Stimulated activated CD8-positive, alpha-beta memory T cell treated with anti-CD3 and anti-CD28 coated beads, Interleukin-4, amount 100 ng/mL, for 48 hours (primary cell): ENCODE data around the gene ATP7A.

Experiments
- DNase-seq: peaks from one replicate; pipeline ENCODE4 v3.0.0-alpha.2; 2020

The ATP7A gene

DNA sequence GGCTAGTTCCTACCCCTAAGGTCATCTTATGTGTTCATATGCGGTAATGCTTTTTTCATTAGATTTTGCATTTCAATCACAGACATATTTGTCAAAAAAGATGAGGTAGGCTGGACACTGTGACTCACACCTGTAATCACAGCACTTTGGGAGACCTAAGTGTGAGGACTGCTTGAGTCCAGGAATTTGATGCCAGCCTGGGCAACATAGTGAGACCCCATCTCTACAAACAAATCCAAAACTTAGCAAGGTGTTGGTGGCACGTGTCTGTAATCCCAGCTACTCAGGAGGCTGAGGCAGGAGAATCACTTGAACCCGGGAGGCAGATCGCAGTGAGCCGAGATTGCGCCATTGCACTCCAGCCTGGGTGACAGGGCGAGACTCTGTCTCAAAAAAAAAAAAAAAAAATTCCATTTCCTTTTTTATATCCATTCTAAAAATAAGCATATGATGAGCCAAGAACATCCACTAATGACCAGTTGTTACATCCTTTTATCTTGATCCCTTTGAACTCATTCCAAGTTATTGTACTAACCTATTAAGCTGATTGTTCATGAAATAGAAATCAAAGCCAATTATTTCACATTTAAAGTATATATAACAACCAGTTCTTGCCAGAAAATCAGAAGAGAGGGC is 35.5 kb downstream of the ATP7A start:
- DNase-seq = no peak

GRCh38 chrX:77946571-77946970 is 36.1 kb downstream of the ATP7A start:
- no peak for DNase-seq

GRCh38 chrX:77949840-77950239 is 39.3 kb downstream of the ATP7A start:
- no peak for DNase-seq

DNA sequence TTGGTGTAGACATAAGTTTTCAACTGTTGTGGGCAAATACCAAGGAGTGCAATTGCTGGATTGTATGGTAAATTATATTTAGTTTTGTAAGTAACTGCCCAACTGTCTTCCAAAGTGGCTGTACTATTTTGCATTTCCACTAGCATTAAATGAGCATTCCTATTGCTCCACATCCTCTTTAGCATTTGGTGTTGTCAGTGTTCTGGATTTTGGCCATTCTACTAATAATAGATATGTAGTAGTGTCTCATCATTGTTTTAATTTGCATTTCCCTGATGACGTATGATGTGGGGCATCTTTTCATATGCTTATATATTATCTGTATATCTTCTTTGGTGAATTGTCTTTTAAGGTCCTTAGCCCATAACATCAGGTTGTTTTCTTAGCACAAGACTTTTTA is 41.7 kb downstream of the ATP7A start:
- DNase-seq = no peak

DNA sequence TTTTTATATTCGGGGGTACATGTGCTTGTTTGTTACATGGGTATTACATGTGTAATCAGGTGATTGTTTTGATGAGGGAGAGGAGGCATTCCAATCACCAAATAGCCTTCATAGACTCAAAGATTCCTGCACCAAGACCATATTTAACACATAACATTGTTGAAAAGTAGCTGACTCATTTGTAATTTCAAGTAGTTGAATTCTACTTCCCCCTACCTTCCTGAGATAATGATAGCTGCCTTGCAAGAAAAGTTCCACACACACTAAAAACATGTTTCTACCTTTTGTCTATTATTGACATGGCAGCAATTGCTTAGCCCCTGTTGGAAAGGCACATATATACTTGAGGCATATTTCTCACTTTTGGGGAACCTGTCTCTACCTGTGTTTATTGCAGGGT is 42.8 kb downstream of the ATP7A start:
- no peak for DNase-seq

GRCh38 chrX:77953708-77954107 is 43.2 kb downstream of the ATP7A start:
- DNase-seq = no peak

- no peak for DNase-seq
Measured at GRCh38 chrX:77960567-77960966, 50.1 kb downstream of the ATP7A start.

- no peak for DNase-seq
Measured at GRCh38 chrX:77961063-77961462, 50.6 kb downstream of the ATP7A start.

DNA sequence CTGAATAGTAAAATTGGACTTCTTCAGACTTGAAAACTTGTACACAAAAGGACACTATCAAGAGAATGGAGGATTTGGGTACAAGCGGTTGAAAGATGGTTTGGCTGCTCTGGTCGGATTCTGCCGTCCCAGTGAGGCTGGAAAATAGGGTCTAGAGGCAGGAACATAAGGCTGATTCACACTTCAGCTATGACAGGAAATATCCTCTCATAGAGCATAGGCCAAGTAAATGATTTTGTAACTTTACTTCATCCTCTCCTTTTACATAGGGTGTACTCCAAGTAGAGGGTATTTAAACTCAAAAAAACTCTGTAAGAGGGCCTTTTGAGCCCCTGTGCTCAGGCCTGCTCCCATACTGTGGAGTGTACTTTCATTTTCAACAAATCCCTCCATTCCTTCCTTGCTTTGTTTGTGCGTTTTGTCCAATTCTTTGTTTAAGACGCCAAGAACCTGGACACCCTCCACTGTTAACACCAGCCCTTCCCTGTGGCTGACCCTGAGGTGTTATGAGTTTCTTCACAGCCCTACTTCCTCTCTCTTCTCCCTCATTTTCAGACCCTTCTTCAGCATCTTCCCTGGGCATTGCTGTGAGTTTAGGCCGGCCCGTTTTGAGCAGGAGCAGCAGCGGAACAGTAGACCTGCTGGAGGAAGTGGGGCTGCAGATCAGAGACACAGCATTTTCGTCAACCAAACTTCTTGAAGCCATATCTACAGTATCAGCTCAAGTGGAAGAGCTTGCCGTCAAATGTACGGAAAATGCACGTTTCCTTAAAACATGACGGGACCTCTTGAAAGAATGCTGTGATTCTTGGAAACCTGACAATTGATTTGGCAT is 51.8 kb downstream of the ATP7A start:
- no peak for DNase-seq

- no peak for DNase-seq
Measured at GRCh38 chrX:77966361-77966760, 55.9 kb downstream of the ATP7A start.

DNA sequence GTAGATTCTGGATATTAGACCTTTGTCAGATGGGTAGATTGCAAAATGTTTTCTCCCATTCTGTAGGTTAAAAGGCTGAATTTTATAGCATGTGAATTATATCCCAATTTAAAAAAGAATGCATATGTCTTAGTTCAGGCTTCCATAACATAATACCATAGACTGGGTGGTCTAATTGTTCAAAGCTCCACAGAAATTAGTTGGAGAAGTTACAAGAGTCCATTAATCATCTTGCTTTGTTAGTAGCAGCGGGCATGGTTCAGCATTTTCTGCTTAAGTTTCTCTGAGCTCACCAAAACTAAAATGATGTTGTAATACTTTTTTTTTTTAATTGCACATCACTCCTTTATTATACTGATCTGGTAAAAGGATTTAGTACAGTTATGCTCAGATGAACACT is 57.1 kb downstream of the ATP7A start:
- no peak for DNase-seq

GRCh38 chrX:77969538-77969937 is 59.0 kb downstream of the ATP7A start, which contains the start of gene PGAM4:
Gene PGAM4, minus strand, starts transcription at chrX:77969638. Its CDS starts 0 bp downstream, at chrX:77969638.
- DNase-seq = no peak

DNA sequence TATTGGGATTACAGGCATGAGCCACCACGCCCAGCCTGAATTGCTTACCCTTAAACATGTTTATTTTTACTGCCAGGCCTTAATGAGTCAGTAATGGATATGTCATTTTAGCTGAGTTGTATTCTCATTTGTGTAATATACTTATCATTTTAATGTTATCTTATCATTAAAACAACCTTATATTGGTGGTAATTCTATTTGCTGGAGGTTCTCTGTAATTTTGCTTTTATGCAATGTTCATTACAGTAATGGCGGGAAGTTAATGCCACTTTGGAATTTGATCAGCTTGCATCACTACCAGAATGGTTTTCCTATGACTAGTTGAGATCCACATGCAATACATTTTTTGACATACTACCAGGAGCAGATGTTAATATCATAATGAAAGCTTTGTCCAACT is 65.3 kb downstream of the ATP7A start:
- DNase-seq = no peak

DNA sequence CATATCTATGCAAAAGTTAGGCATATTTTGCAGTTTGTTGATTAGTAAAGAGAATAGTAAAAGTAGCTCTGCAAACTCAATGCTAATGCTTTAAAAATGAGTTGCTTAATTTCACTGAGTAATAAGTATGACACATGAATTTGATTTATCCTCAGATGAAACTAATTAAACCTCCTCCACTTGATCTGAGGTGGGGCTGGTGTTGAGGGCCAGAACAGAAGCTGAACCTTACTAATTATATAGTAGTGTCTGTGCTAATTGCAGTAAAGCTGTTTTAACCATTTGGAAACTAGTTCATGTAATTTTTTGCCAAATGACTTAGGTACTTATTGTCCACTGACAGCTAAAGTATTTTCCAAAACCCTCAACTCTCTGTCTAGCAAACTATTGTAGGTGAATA is 66.6 kb downstream of the ATP7A start:
- DNase-seq = no peak

GRCh38 chrX:77977518-77977917 is 67.0 kb downstream of the ATP7A start:
- no peak for DNase-seq

- no peak for DNase-seq
Measured at GRCh38 chrX:77979870-77980269, 69.4 kb downstream of the ATP7A start.

DNA sequence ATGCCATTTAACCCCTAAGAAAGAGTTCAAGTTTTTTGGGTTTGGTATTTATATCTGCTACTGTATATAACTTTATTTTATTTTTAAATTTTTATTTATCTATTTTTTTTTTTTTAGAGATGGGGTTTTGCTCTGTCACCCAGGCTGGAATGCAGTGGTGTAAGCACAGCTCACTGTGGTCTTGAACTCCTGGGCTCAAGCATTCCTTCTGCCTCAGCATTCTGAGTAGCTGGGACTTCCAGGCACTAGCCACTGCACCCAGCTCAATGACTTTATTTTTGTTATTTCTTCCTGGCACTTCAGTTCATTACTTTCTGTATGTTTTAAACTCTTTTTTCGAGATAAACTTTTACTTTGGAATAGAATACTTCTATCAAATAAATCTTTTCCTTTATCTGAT is 101.4 kb downstream of the ATP7A start:
- DNase-seq = no peak

- DNase-seq = no peak
Measured at GRCh38 chrX:78019586-78020483, 109.3 kb downstream of the ATP7A start.

- no peak for DNase-seq
Measured at GRCh38 chrX:78024349-78025059, 114.0 kb downstream of the ATP7A start.

- DNase-seq = no peak
Measured at GRCh38 chrX:78027798-78028197, 117.3 kb downstream of the ATP7A start.

- peak; percentile 22 for DNase-seq
Measured at GRCh38 chrX:78029663-78030062, 119.2 kb downstream of the ATP7A start.

GRCh38 chrX:78035061-78035460 is 124.6 kb downstream of the ATP7A start:
- no peak for DNase-seq

GRCh38 chrX:78037881-78038280 is 127.4 kb downstream of the ATP7A start:
- DNase-seq = no peak
